PC-9 (cell line): ENCODE measurements around the gene NRG2. TPM values are rescaled to one million over a fixed set of nuclear protein-coding genes. Genes with fewer than 3 reads are reported as not detected.

Experiments used
- BruUV-seq: library from RNA; stranded (reverse); fragments of 400-500 nt; replicated peaks from 2 replicates; lab custom pipeline; 2021; lab: Mats Ljungman, UMichigan
- CTCF ChIA-PET: fragments of 300-600 bp; sonication (Branson Sonifier 250); formaldehyde crosslinking; loops from one replicate; lab custom pipeline; 2022; ENCODE audit warnings: antibody characterized with exemption; lab: Charles Lee
- POLR2A ChIA-PET: fragments of 300-600 bp; sonication (Branson Sonifier 250); formaldehyde crosslinking; loops from one replicate; lab custom pipeline; 2022; ENCODE audit warnings: antibody characterized with exemption; ENCODE audit not compliant: unreplicated experiment; lab: Charles Lee
- DNase-seq, 2 experiments: peaks; one replicate each; pipeline versions ENCODE4 v3.0.0 to v3.0.0-alpha.2; 2015 to 2022; ENCODE audit warnings: mixed read lengths in 1 of 2
- H2AFZ ChIP-seq: fragments of 200-600 bp; sonication (generic); 2 replicates; pipeline ENCODE4 v1.8.1; 2017; ENCODE audit warnings: antibody characterized with exemption
- H3F3A ChIP-seq: fragments of 200-600 bp; sonication (generic); 2 replicates; pipeline ENCODE4 v1.8.1; 2017; ENCODE audit warnings: antibody characterized with exemption, mild to moderate bottlenecking, low read depth; ENCODE audit not compliant: insufficient read depth
- H3K27ac ChIP-seq: fragments of 200-600 bp; sonication (generic); 2 replicates; pipeline ENCODE4 v1.6.1; 2016; ENCODE audit warnings: mixed run types
- H3K27me3 ChIP-seq: fragments of 200-600 bp; sonication (generic); 2 replicates; pipeline ENCODE4 v1.6.1; 2016; ENCODE audit warnings: low read depth, mixed run types; ENCODE audit not compliant: insufficient read depth
- H3K36me3 ChIP-seq: fragments of 200-600 bp; sonication (generic); 2 replicates; pipeline ENCODE4 v1.6.1; 2016; ENCODE audit warnings: low read depth, mixed run types
- H3K4me1 ChIP-seq: fragments of 200-600 bp; sonication (generic); replicated peaks from 2 replicates; pipeline ENCODE4 v1.6.1; 2016; ENCODE audit warnings: mixed run types; ENCODE audit not compliant: insufficient read depth
- H3K4me2 ChIP-seq: fragments of 200-600 bp; sonication (generic); 2 replicates; pipeline ENCODE4 v1.6.1; 2017; ENCODE audit warnings: mixed run types
- H3K4me3 ChIP-seq: fragments of 200-600 bp; sonication (generic); 2 replicates; pipeline ENCODE4 v1.6.1; 2016; ENCODE audit warnings: mixed run types
- H3K79me2 ChIP-seq: fragments of 200-600 bp; sonication (generic); 2 replicates; pipeline ENCODE4 v1.6.1; 2017; ENCODE audit warnings: low read depth, mixed run types
- H3K9me2 ChIP-seq: fragments of 200-600 bp; sonication (generic); 2 replicates; pipeline ENCODE4 v1.8.1; 2017; ENCODE audit warnings: mild to moderate bottlenecking; ENCODE audit not compliant: insufficient read depth
- H3K9me3 ChIP-seq: fragments of 200-600 bp; sonication (generic); 2 replicates; pipeline ENCODE4 v1.8.1; 2016; ENCODE audit warnings: low read depth; ENCODE audit not compliant: insufficient read depth
- H4K20me1 ChIP-seq: fragments of 200-600 bp; sonication (generic); 2 replicates; pipeline ENCODE4 v1.8.1; 2017; ENCODE audit not compliant: insufficient read depth
- CTCF ChIP-seq: fragments of 200-600 bp; sonication (generic); conservative IDR thresholded peaks from 2 replicates; pipeline ENCODE4 v1.6.1; 2017; ENCODE audit warnings: mixed run types, antibody characterized with exemption, mild to moderate bottlenecking, moderate library complexity
- EZH2 ChIP-seq: fragments of 200-600 bp; sonication (generic); IDR thresholded peaks from 2 replicates; pipeline ENCODE4 v1.8.0; 2017; ENCODE audit warnings: antibody characterized with exemption, low read depth
- intact Hi-C: fragments of 100-400 bp; cut with micrococcal nuclease; formaldehyde crosslinking; loops from one replicate; pipeline ENCODE4 v1.10.0; 2022; ENCODE audit not compliant: unreplicated experiment
- total RNA-seq: library from RNA; stranded (reverse); gene quantifications from 2 replicates; pipeline ENCODE4 v1.2.3, GENCODE V29; 2021

The NRG2 gene
- total RNA-seq, 1 experiment from 2014 or later: not detected

GRCh38 chr5:139799359-139799758 is 243.7 kb downstream of the NRG2 start:
- Histone ChIP-seq H3K9me3 (no peaks in the 10 kb centered on the region), H3K4me2 (no peak overlapping the region), H2AFZ (no peak overlapping the region), H3K27ac (no peak overlapping the region), H4K20me1 (no peaks in the 10 kb centered on the region), H3K4me3 (no peak overlapping the region), H3K36me3 (no peaks in the 10 kb centered on the region), H3K79me2 (no peaks in the 10 kb centered on the region), H3K27me3 (peaks cover 90% of the 10 kb centered on the region), H3K9me2 (no peaks in the 10 kb centered on the region), H3K4me1 (no peaks in the 10 kb centered on the region), H3F3A (no peaks in the 10 kb centered on the region)
- intact Hi-C loops: no loop called here
- ChIA-PET POLR2A (no interaction called here), CTCF (no interaction called here)
- no TSS peak for BruUV-seq
- TF ChIP-seq EZH2: no peak
- TF ChIP-seq CTCF: no peak
- DNase-seq: no peak

GRCh38 chr5:139798883-139799282 is 244.2 kb downstream of the NRG2 start:
- H3K27ac ChIP-seq: no peak overlapping the region
- H2AFZ ChIP-seq: no peak overlapping the region
- intact Hi-C loops: no loop called here
- no peak overlapping the region for H3K4me2 ChIP-seq
- no peak for TF ChIP-seq EZH2
- no peak for TF ChIP-seq CTCF
- no peak overlapping the region for H3K4me3 ChIP-seq
- no TSS peak for BruUV-seq
- no peaks in the 10 kb centered on the region for H3K36me3 ChIP-seq
- no peaks in the 10 kb centered on the region for H3F3A ChIP-seq
- ChIA-PET CTCF (no interaction called here), POLR2A (interaction anchor here (0.6 kb wide), 1 partner anchor 69 kb away, joined by 5 read pairs; no protein-coding TSS in a partner anchor)
- no peaks in the 10 kb centered on the region for H3K79me2 ChIP-seq
- H3K9me2 ChIP-seq: no peaks in the 10 kb centered on the region
- no peaks in the 10 kb centered on the region for H3K9me3 ChIP-seq
- H3K27me3 ChIP-seq: peaks cover 90% of the 10 kb centered on the region
- no peak for DNase-seq
- H4K20me1 ChIP-seq: no peaks in the 10 kb centered on the region
- H3K4me1 ChIP-seq: no peaks in the 10 kb centered on the region

- no peak for DNase-seq
- Histone ChIP-seq H3K4me1 (no peaks in the 10 kb centered on the region), H3K9me2 (no peaks in the 10 kb centered on the region), H3K27ac (no peak overlapping the region), H3K27me3 (peaks cover 91% of the 10 kb centered on the region), H3K4me2 (no peak overlapping the region), H4K20me1 (no peaks in the 10 kb centered on the region), H3K9me3 (no peaks in the 10 kb centered on the region), H3F3A (no peaks in the 10 kb centered on the region), H3K79me2 (no peaks in the 10 kb centered on the region), H2AFZ (no peak overlapping the region), H3K36me3 (no peaks in the 10 kb centered on the region), H3K4me3 (no peak overlapping the region)
- TF ChIP-seq CTCF (no peak), EZH2 (no peak)
- intact Hi-C loops: no loop called here
- BruUV-seq: no TSS peak
- ChIA-PET POLR2A (interaction anchor here (0.6 kb wide), 1 partner anchor 70 kb away, joined by 5 read pairs; no protein-coding TSS in a partner anchor), CTCF (no interaction called here)
These were observed 245.1 kb downstream of the NRG2 start for GRCh38 chr5:139797856-139798510.
